ENCODE data around the gene MSMO1.

- TF ChIP-seq EP300 (IDR thresholded peaks at IDR 0.05) (no peak), CTCF (IDR thresholded peaks at IDR 0.05) (no peak), POLR2A (IDR thresholded peaks at IDR 0.05) (no peak)
These were observed 9.3 kb downstream of the MSMO1 start for GRCh38 chr4:165336743-165337142.
